ENCODE measurements around the gene TRIM26. TPM values are rescaled to one million over a fixed set of nuclear protein-coding genes. Genes with fewer than 3 reads are reported as not detected.

TRIM26 gene
- total RNA-seq, 2 experiments from 2014 or later = 43.4 to 45.0 TPM

DNA sequence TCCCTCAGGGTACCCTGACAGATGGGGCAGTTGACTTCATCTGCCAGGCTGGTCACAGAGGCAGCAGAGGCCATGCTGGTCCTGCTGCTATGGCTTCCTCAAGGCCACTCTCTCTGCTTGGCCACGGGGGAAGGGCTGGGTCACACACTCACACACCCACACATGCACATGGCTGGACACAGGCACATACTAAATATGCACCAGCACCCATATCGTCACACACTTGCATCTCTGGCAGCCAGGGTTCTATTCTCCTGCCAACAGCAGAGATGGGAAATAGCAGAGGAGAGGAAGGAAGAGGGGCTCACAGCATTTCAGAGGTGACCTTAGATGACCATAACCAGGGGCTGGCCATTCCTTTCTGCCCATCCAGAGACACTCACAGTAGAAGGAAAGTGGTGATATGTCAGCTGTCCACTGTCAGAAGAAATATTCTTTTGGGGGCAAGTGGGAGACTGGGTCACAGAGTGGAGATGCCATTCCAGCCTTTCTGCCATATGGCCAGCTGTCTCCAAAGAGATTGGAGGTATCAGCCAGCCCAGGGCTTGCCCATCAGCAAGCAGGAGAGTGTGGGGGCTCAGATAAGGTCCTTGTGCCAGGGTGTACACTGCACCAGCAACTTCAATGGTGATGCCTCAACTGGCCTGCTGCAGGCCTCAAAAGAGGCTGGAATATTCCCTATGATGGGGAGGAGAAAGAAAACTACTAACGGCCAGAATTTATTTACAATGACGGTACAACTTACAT is 52.2 kb downstream of the TRIM26 start, which contains the start of gene TRIM10:
TSS of gene TRIM10 (minus strand) at position 427 of the 747 bp plus-strand sequence. CDS start at position 74, 353 bp downstream.
- peaks cover 18% of the 10 kb centered on the region for H3K4me1 Mint-ChIP-seq (ENCODE audit: low read depth)
- intact Hi-C loops (cut with micrococcal nuclease) = no loop called here
- ATAC-seq (no peak), DNase-seq (no peak)
- no peak within 1 kb of the TSS for H3K27ac Mint-ChIP-seq
- H3K36me3 Mint-ChIP-seq (ENCODE audit: low read depth) = no peaks in the 10 kb centered on the region
- CTCF ChIA-PET = no interaction called here
- no peak within 1 kb of the TSS for H3K4me3 Mint-ChIP-seq
- no peaks in the 10 kb centered on the region for H3K9me3 Mint-ChIP-seq
- H3K27me3 Mint-ChIP-seq = peaks cover 24% of the 10 kb centered on the region
- TF ChIP-seq, protein P1, sequence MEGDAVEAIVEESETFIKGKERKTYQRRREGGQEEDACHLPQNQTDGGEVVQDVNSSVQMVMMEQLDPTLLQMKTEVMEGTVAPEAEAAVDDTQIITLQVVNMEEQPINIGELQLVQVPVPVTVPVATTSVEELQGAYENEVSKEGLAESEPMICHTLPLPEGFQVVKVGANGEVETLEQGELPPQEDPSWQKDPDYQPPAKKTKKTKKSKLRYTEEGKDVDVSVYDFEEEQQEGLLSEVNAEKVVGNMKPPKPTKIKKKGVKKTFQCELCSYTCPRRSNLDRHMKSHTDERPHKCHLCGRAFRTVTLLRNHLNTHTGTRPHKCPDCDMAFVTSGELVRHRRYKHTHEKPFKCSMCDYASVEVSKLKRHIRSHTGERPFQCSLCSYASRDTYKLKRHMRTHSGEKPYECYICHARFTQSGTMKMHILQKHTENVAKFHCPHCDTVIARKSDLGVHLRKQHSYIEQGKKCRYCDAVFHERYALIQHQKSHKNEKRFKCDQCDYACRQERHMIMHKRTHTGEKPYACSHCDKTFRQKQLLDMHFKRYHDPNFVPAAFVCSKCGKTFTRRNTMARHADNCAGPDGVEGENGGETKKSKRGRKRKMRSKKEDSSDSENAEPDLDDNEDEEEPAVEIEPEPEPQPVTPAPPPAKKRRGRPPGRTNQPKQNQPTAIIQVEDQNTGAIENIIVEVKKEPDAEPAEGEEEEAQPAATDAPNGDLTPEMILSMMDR (IDR thresholded peaks at IDR 0.05) = no peak
- POLR2A ChIA-PET = interaction anchor here (1.6 kb wide), 1 partner anchor 53 kb away, joined by 3 read pairs; no protein-coding TSS in a partner anchor

DNA sequence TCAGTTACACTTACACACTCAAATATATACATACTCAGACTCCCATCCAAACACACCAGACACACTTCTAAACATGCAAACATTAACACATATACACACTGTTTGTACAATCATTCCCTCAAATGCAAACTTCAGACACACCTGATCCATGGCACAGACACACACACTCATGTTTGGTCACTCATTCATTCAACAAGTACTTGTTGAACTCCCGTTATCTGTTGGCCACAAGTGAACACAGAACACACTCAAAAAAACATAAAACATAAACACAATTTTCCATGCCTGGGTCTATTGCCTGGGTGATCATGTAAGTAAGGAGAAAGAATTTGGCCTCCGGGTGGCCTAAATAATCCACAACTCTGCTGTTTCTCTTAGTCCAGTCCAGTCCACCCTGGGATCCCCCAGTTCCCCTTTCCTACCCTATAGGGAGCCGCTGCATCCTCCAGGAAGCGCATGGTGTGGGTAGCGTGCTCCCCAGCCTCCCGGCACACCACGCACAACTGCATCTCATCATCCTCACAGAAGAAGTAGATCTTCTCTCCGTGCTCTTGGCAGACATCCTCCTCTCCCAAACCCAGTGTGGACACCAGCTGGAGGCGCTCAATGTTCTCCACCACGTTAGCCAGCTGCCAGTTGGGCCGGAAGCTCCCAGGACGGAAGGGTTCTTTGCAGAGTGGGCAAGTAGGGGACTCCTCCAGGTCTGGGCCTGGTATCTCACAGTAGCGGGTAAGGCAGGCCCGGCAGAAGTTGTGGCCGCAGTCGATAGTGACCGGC is 53.0 kb downstream of the TRIM26 start:
- Mint-ChIP-seq H3K4me1 (ENCODE audit: low read depth) (peaks cover 18% of the 10 kb centered on the region), H3K27me3 (peaks cover 22% of the 10 kb centered on the region), H3K27ac (no peak overlapping the region), H3K4me3 (no peak overlapping the region), H3K9me3 (no peaks in the 10 kb centered on the region), H3K36me3 (ENCODE audit: low read depth) (no peaks in the 10 kb centered on the region)
- TF ChIP-seq, protein P1 (IDR thresholded peaks at IDR 0.05) = no peak
- ATAC-seq (no peak), DNase-seq (no peak)
- POLR2A ChIA-PET = interaction anchor here (1.6 kb wide), 1 partner anchor 54 kb away, joined by 3 read pairs; no protein-coding TSS in a partner anchor
- CTCF ChIA-PET = no interaction called here
- intact Hi-C loops (cut with micrococcal nuclease) = no loop called here

DNA sequence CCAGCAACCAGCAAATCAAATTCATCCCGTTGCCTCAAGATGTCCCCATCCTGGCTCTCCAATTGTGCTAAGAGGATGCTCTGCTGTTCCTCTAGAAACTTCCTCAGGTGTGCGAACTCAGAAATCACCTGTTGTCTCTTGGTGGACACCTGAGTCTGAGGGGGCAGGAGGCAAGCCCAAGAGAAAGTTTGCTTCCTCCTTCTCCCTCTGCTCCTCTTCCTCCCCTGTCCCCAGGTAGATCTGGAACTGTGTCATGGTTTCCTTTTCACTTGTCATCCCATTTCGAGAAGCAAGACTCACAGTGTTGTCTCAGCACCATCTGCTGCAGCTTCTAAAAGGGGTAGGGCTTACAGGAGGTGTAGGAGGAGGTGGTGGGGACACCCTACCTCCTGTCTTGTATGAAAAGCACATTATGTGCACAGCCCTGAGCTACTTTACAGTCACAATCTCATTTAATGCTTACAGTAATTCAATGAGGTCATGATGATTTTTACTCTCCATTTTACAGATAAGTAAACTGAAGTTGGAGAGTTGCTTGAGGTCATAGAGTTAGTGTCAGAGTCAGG is 54.6 kb downstream of the TRIM26 start:
- H3K27me3 Mint-ChIP-seq = peaks cover 23% of the 10 kb centered on the region
- peaks cover 18% of the 10 kb centered on the region for H3K4me1 Mint-ChIP-seq (ENCODE audit: low read depth)
- H3K4me3 Mint-ChIP-seq = no peak overlapping the region
- intact Hi-C loops (cut with micrococcal nuclease) = no loop called here
- H3K36me3 Mint-ChIP-seq (ENCODE audit: low read depth) = no peaks in the 10 kb centered on the region
- H3K9me3 Mint-ChIP-seq = no peaks in the 10 kb centered on the region
- TF ChIP-seq, protein P1 (IDR thresholded peaks at IDR 0.05) = no peak
- DNase-seq (no peak), ATAC-seq (peak; percentile 67)
- ChIA-PET CTCF (no interaction called here), POLR2A (no interaction called here)
- H3K27ac Mint-ChIP-seq = no peak overlapping the region

DNA sequence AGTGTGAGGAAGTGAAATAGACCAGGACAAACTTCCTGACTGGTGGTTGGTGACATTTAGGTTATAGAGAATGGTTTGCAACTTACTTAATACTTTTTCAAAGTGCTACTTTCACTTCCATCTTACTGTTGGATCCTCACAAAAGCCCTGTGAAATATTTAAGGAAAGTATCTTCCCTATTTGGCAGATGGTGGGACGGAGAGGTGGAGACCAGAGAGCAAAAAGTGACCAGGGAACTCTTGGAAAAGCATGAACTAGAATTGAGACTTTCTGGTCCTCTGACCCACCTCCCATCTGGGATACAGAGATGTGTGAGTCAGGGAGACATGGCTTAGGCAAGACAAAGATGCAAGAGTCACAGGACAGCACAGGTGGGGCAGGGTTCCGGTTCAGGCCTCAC is 55.2 kb downstream of the TRIM26 start:
- ATAC-seq (no peak), DNase-seq (no peak)
- ChIA-PET CTCF (no interaction called here), POLR2A (no interaction called here)
- no peaks in the 10 kb centered on the region for H3K9me3 Mint-ChIP-seq
- no peaks in the 10 kb centered on the region for H3K36me3 Mint-ChIP-seq (ENCODE audit: low read depth)
- H3K27ac Mint-ChIP-seq = no peak overlapping the region
- intact Hi-C loops (cut with micrococcal nuclease) = no loop called here
- peaks cover 26% of the 10 kb centered on the region for H3K27me3 Mint-ChIP-seq
- peaks cover 15% of the 10 kb centered on the region for H3K4me1 Mint-ChIP-seq (ENCODE audit: low read depth)
- TF ChIP-seq, protein P1 (IDR thresholded peaks at IDR 0.05) = no peak
- no peak overlapping the region for H3K4me3 Mint-ChIP-seq

Measured in activated CD8-positive, alpha-beta T cell treated with anti-CD3 and anti-CD28 coated beads for 36 hours (primary cell).